ENCODE results near the gene PMFBP1. TPM values are rescaled to one million over a fixed set of nuclear protein-coding genes. Genes with fewer than 3 reads are reported as not detected.
A peak's percentile ranks its signal among the peaks of the same experiment; 100 is the strongest.

Gene PMFBP1
- polyA plus RNA-seq, 1 donor from 2014 or later, result 1.0 TPM

DNA sequence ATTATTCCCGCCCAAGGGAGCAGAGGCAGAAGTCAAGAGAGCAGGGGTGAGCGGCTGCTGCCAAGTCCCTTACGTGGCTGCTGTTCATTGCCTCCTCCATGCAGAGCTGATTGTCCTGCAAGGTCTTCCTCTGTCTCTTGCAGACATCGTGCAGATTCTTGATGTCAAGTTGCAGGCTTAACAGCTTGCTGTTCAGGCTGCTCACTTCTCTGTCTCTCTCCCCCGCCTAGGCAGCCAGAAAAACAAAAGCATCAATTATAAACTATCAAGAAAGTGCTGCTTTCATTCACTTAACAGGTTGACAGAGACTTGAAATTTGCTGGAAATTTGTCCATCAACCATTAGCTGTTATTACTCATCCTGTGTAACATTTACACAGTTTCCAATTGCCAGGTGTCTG lies 7.3 kb downstream of the PMFBP1 start:
- Histone ChIP-seq H3K27ac (ENCODE audit: low read length) (peak overlapping the region; percentile 50), H3K9me2 (ENCODE audit: insufficient read depth, low read length) (no peaks in the 10 kb centered on the region), H3K36me3 (ENCODE audit: insufficient read depth, low read length) (no peaks in the 10 kb centered on the region), H3F3A (ENCODE audit: insufficient read depth, low read length, poor library complexity, severe bottlenecking) (no peaks in the 10 kb centered on the region), H3K4me3 (ENCODE audit: low read length) (peak overlapping the region; percentile 30), H3K9me3 (ENCODE audit: low read length) (no peaks in the 10 kb centered on the region), H4K20me1 (ENCODE audit: insufficient read depth) (no peaks in the 10 kb centered on the region), H2AFZ (ENCODE audit: low read depth, low read length) (no peak overlapping the region), H3K79me2 (replicated peaks; ENCODE audit: insufficient read depth, low read length) (no peaks in the 10 kb centered on the region), H3K27me3 (ENCODE audit: insufficient read depth, low read depth, low read length) (no peaks in the 10 kb centered on the region), H3K9ac (ENCODE audit: low read length) (peak overlapping the region; percentile 27), H3K4me2 (ENCODE audit: low read length) (peak overlapping the region; percentile 19)
- TF ChIP-seq POLR2AphosphoS5 (IDR thresholded peaks at IDR 0.05), result no peak
- TF ChIP-seq SMC3 (conservative IDR thresholded peaks at IDR 0.05; ENCODE audit: poor library complexity), result no peak
- TF ChIP-seq EZH2 (IDR thresholded peaks at IDR 0.05; ENCODE audit: borderline replicate concordance, insufficient read depth, low read length, poor library complexity, severe bottlenecking), result no peak
- TF ChIP-seq TAF1 (IDR thresholded peaks at IDR 0.05; ENCODE audit: low read depth), result no peak
- no peak for TF ChIP-seq RAD21 (conservative IDR thresholded peaks at IDR 0.05)
- TF ChIP-seq, protein P1, sequence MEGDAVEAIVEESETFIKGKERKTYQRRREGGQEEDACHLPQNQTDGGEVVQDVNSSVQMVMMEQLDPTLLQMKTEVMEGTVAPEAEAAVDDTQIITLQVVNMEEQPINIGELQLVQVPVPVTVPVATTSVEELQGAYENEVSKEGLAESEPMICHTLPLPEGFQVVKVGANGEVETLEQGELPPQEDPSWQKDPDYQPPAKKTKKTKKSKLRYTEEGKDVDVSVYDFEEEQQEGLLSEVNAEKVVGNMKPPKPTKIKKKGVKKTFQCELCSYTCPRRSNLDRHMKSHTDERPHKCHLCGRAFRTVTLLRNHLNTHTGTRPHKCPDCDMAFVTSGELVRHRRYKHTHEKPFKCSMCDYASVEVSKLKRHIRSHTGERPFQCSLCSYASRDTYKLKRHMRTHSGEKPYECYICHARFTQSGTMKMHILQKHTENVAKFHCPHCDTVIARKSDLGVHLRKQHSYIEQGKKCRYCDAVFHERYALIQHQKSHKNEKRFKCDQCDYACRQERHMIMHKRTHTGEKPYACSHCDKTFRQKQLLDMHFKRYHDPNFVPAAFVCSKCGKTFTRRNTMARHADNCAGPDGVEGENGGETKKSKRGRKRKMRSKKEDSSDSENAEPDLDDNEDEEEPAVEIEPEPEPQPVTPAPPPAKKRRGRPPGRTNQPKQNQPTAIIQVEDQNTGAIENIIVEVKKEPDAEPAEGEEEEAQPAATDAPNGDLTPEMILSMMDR (IDR thresholded peaks at IDR 0.05; ENCODE audit: poor library complexity, severe bottlenecking), result no peak
- TF ChIP-seq EP300 (conservative IDR thresholded peaks at IDR 0.05; ENCODE audit: poor library complexity, severe bottlenecking), result no peak
- no peak for TF ChIP-seq REST (IDR thresholded peaks at IDR 0.05; ENCODE audit: borderline replicate concordance)

DNA sequence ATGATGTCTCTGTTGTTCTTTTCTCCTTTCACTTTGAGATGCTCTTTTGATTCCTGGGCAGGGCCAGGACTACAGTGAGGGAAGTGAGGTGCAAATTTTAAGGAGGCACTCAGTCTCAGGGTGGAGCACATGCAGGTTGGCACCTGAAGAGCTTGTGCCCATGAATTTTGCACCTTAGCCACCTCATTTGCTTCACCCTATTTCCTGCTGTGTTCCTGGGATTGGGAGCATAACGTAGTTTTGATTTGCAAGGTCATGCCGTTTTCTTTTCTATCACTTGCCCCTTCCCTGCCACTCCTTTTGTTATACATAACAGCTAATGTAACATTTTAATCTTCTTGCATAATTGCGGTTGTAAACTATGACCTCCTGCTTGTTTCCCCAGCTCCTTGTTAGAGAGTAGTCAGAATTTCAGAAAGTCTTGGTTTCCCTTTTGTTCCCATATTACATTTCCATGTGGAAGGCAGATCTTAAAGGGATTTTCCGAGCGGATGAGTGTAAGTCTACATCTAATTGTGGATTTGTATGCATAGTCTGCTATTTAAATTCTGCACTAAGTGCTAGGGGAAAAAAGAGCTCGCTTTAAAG lies 9.8 kb downstream of the PMFBP1 start:
- H3K27ac ChIP-seq (ENCODE audit: low read length), result peak overlapping the region; percentile 13
- no peaks in the 10 kb centered on the region for H3K36me3 ChIP-seq (ENCODE audit: insufficient read depth, low read length)
- H2AFZ ChIP-seq (ENCODE audit: low read depth, low read length), result peak overlapping the region; percentile 25
- H3F3A ChIP-seq (ENCODE audit: insufficient read depth, low read length, poor library complexity, severe bottlenecking), result no peaks in the 10 kb centered on the region
- H3K9me2 ChIP-seq (ENCODE audit: insufficient read depth, low read length), result no peaks in the 10 kb centered on the region
- H3K27me3 ChIP-seq (ENCODE audit: insufficient read depth, low read depth, low read length), result no peaks in the 10 kb centered on the region
- no peaks in the 10 kb centered on the region for H4K20me1 ChIP-seq (ENCODE audit: insufficient read depth)
- H3K4me2 ChIP-seq (ENCODE audit: low read length), result no peak overlapping the region
- H3K79me2 ChIP-seq (replicated peaks; ENCODE audit: insufficient read depth, low read length), result no peaks in the 10 kb centered on the region
- H3K9ac ChIP-seq (ENCODE audit: low read length), result no peak overlapping the region
- TF ChIP-seq EZH2 (IDR thresholded peaks at IDR 0.05; ENCODE audit: borderline replicate concordance, insufficient read depth, low read length, poor library complexity, severe bottlenecking) (no peak), SMC3 (conservative IDR thresholded peaks at IDR 0.05; ENCODE audit: poor library complexity) (no peak), RAD21 (conservative IDR thresholded peaks at IDR 0.05) (no peak), TAF1 (IDR thresholded peaks at IDR 0.05; ENCODE audit: low read depth) (no peak), EP300 (conservative IDR thresholded peaks at IDR 0.05; ENCODE audit: poor library complexity, severe bottlenecking) (no peak), POLR2AphosphoS5 (IDR thresholded peaks at IDR 0.05) (no peak), REST (IDR thresholded peaks at IDR 0.05; ENCODE audit: borderline replicate concordance) (no peak), MXI1 (conservative IDR thresholded peaks at IDR 0.05; ENCODE audit: poor library complexity, severe bottlenecking) (no peak)
- TF ChIP-seq, protein P1 (IDR thresholded peaks at IDR 0.05; ENCODE audit: poor library complexity, severe bottlenecking), result no peak
- no peaks in the 10 kb centered on the region for H3K9me3 ChIP-seq (ENCODE audit: low read length)
- H3K4me3 ChIP-seq (ENCODE audit: low read length), result peak overlapping the region; percentile 22
